GM12865 (cell line): ENCODE measurements around the gene IL1RAPL1.
A peak's percentile ranks its signal among the peaks of the same experiment; 100 is the strongest.

Experiments
- DNase-seq: peaks from one replicate; pipeline ENCODE4 v3.0.0; 2010; ENCODE audit warnings: low read depth
- H3K4me3 ChIP-seq: 2 replicates; pipeline ENCODE4 v1.5.1; 2011; ENCODE audit warnings: mild to moderate bottlenecking, low read depth, low read length, control low read depth
- TF ChIP-seq, protein P1 (sequence below): IDR thresholded peaks from 2 replicates; pipeline ENCODE4 v1.5.1; 2011; ENCODE audit warnings: low read length, control low read depth, low read depth, inconsistent platforms; ENCODE audit not compliant: insufficient read depth; ENCODE audit errors: missing control alignments

IL1RAPL1 gene

GRCh38 chrX:29792335-29792734, 1205.1 kb downstream of the IL1RAPL1 start:
- no peak overlapping the region for H3K4me3 ChIP-seq
- no peak for DNase-seq
- TF ChIP-seq, protein P1, sequence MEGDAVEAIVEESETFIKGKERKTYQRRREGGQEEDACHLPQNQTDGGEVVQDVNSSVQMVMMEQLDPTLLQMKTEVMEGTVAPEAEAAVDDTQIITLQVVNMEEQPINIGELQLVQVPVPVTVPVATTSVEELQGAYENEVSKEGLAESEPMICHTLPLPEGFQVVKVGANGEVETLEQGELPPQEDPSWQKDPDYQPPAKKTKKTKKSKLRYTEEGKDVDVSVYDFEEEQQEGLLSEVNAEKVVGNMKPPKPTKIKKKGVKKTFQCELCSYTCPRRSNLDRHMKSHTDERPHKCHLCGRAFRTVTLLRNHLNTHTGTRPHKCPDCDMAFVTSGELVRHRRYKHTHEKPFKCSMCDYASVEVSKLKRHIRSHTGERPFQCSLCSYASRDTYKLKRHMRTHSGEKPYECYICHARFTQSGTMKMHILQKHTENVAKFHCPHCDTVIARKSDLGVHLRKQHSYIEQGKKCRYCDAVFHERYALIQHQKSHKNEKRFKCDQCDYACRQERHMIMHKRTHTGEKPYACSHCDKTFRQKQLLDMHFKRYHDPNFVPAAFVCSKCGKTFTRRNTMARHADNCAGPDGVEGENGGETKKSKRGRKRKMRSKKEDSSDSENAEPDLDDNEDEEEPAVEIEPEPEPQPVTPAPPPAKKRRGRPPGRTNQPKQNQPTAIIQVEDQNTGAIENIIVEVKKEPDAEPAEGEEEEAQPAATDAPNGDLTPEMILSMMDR: no peak

DNA sequence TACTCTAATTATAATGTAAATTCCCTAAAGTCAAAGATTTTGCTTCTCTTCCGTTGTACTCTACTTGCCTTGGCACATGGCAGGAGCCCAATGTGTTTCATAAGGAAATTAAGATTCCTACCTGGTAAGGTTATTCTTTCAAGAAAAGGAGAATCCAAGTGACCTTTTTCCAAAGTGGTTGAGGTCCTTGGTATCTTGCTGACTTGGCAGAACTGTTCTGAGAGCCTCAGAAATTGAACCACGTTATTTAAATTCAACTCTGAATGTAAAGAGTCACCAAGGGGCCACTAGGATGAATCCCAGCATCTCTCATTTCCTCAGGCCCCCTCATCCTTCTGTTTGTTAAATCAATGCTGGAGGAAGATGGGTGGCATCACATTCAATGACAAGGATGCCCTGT, 1209.9 kb downstream of the IL1RAPL1 start:
- TF ChIP-seq, protein P1: no peak
- H3K4me3 ChIP-seq: no peak overlapping the region
- DNase-seq: no peak

GRCh38 chrX:29798469-29798868, 1211.2 kb downstream of the IL1RAPL1 start:
- H3K4me3 ChIP-seq: no peak overlapping the region
- TF ChIP-seq, protein P1: no peak
- no peak for DNase-seq

GRCh38 chrX:29813174-29813573, 1225.9 kb downstream of the IL1RAPL1 start:
- DNase-seq: no peak
- TF ChIP-seq, protein P1: no peak
- no peak overlapping the region for H3K4me3 ChIP-seq

DNA sequence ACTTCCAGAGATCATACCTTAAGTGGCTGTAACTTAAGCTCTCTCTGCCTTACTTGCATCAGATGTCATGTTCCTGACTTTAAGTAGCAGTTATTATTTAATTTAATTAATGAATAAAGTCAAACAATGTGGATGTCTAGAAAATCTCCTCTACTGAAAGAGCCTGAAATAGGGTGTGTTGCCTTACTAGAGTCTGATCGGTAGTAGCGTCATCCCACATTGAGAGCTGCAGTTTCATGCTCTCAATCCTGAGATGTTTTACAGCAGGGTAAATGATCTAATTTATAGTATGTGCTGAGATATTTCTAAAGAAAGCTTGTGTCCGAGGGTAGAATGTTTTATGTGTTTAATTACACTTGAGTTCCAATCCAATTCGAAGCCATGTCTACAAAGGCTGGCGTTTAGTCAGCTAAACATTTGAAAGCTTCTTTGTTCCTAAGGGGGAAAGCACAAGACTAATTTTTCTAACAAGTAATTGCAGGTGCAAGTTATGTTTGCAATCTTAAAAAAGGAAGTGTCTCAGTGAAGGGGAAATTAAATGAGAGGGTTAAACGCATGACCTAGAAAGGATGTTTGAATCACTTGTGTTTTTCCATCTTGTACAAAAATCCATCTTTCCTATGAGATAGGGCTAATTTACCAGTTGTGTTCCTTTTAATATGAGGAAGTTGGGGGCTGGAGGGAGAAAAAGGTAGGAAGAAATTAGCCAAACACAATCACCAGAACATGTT, 1237.1 kb downstream of the IL1RAPL1 start:
- TF ChIP-seq, protein P1: no peak
- no peak overlapping the region for H3K4me3 ChIP-seq
- peak; percentile 0 for DNase-seq

GRCh38 chrX:29826742-29827141, 1239.5 kb downstream of the IL1RAPL1 start:
- H3K4me3 ChIP-seq: no peak overlapping the region
- TF ChIP-seq, protein P1: no peak
- no peak for DNase-seq

GRCh38 chrX:29834311-29834710, 1247.1 kb downstream of the IL1RAPL1 start:
- no peak overlapping the region for H3K4me3 ChIP-seq
- DNase-seq: no peak
- TF ChIP-seq, protein P1: no peak
